ENCODE measurements around the gene TGFB3.
A peak's percentile ranks its signal among the peaks of the same experiment; 100 is the strongest.
"Not testable (repeated sequence)": the region's sequence is repeated elsewhere in the genome, so short reads cannot be mapped to it uniquely, and the experiment has no call there.

Gene TGFB3

DNA sequence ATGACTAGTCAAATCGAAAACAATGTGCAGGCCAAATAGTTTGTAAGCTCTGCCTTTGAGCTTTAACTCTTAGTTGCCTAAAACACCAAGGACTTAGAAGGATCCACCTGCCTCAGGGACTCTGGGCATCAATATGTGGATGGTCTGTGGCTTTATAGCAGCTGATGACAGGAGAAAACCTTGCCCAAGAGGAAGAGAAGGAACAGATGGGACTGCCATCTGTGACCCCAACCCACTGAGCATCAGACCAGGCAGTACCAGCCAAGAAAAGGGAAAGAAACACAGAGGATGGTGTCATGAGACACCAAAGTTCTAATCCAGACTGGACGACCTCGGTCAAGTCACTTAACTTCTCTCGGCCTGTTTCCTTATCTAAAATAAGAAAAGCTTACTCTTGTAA lies 12.7 kb downstream of the TGFB3 start:
- in situ Hi-C loops (cut with MboI; ENCODE audit: low pct_unique_long_range_greater_than_20kb, low sequenced_read_pairs), result loop anchor here (25.0 kb wide), 1 partner anchor 257 kb away; no protein-coding TSS in a partner anchor
- DNase-seq, result no peak

- DNase-seq, result no peak
- in situ Hi-C loops (cut with MboI; ENCODE audit: low pct_unique_long_range_greater_than_20kb, low sequenced_read_pairs), result loop anchor here (25.0 kb wide), 1 partner anchor 256 kb away; no protein-coding TSS in a partner anchor
Observed at GRCh38 chr14:75968456-75968855, 13.3 kb downstream of the TGFB3 start.

- no peak for DNase-seq
- in situ Hi-C loops (cut with MboI; ENCODE audit: low pct_unique_long_range_greater_than_20kb, low sequenced_read_pairs), result loop anchor here (25.0 kb wide), 1 partner anchor 256 kb away; no protein-coding TSS in a partner anchor
Observed at GRCh38 chr14:75967866-75968265, 13.9 kb downstream of the TGFB3 start.

GRCh38 chr14:75961662-75962061 lies 20.1 kb downstream of the TGFB3 start:
- in situ Hi-C loops (cut with MboI; ENCODE audit: low pct_unique_long_range_greater_than_20kb, low sequenced_read_pairs), result loop anchor here (25.0 kb wide), 1 partner anchor 249 kb away; no protein-coding TSS in a partner anchor
- DNase-seq, result no peak

- in situ Hi-C loops (cut with MboI; ENCODE audit: low pct_unique_long_range_greater_than_20kb, low sequenced_read_pairs), result loop anchor here (25.0 kb wide), 1 partner anchor 248 kb away; no protein-coding TSS in a partner anchor
- DNase-seq, result no peak
Observed at GRCh38 chr14:75960231-75960630, 21.6 kb downstream of the TGFB3 start.

- no peak for DNase-seq
- in situ Hi-C loops (cut with MboI; ENCODE audit: low pct_unique_long_range_greater_than_20kb, low sequenced_read_pairs), result loop anchor here (25.0 kb wide), 1 partner anchor 247 kb away; no protein-coding TSS in a partner anchor
Observed at GRCh38 chr14:75959031-75959430, 22.8 kb downstream of the TGFB3 start.

GRCh38 chr14:75952489-75952888 lies 29.3 kb downstream of the TGFB3 start:
- no peak for DNase-seq
- in situ Hi-C loops (cut with MboI; ENCODE audit: low pct_unique_long_range_greater_than_20kb, low sequenced_read_pairs), result loop anchor here (25.0 kb wide), 1 partner anchor 240 kb away; no protein-coding TSS in a partner anchor

DNA sequence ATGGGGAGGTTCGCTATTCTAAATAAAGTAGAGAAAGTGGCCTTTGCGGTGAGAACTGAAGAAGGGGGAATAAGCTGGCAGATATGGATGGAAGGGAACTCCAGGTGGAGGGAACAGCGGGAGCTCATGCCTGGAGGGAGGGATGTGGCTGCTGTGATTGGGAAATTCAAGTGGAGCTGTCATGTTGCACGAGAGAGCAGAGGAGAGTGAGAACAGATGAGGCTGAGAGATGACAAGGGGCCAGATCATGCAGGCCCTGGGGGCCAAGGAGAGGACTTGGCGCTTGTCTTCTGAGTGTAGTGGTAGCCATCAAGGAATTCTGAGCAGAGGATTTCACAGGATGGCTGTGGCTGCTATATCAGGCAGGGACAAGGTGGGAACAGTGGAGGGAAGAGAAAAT lies 35.0 kb downstream of the TGFB3 start:
- no peak for DNase-seq
- in situ Hi-C loops (cut with MboI; ENCODE audit: low pct_unique_long_range_greater_than_20kb, low sequenced_read_pairs), result no loop called here

DNA sequence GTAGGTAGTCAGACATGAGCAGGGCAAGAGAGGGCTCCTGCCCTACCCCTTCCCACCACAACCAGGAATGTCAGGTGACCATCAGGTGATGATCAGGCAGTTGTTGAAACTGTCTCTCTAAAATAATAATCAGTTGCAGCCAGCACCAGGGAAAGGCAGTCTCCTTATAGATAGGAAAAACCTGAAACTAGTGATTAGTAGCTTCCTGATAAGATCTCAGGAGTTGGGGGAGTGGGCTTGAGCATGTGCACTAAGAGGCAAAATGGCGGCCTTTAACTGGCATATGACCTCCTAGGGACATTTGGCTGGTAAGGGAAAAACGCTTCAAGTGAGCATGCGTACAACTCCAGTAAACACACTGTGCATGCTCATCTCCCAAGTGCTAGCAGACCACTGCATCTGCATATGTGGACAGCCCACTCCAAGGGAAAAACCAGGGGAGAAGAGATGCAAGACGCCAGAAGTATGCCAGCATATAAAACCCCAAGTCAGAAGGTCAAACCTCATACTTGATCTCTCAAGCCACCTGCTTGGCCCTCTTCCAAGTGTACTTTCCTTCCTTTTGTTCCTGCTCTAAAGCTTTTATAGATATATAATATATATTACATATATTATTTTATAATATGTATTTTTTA lies 37.1 kb downstream of the TGFB3 start:
- no peak for DNase-seq
- in situ Hi-C loops (cut with MboI; ENCODE audit: low pct_unique_long_range_greater_than_20kb, low sequenced_read_pairs), result no loop called here

DNA sequence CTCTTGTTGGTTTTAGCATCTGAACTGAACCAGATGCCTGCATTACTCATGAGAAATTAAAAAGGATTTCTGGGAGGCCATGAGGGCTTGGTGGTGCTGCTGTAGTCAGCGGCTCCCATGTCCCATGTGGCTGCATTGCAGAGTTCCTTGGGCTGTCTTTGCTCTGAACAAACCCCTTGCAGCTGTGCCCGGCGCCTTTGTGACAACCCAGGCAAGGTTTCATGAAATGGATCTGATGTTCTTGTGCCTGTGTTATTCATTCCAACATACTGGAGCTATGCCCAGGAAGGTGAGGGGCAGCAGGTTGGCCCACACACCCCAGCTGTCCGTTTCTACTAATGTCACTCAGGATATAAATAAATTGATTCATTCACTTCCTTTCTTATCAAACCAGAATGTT lies 40.8 kb downstream of the TGFB3 start:
- in situ Hi-C loops (cut with MboI; ENCODE audit: low pct_unique_long_range_greater_than_20kb, low sequenced_read_pairs), result no loop called here
- no peak for DNase-seq

- in situ Hi-C loops (cut with MboI; ENCODE audit: low pct_unique_long_range_greater_than_20kb, low sequenced_read_pairs), result no loop called here
- no peak for DNase-seq
Observed at GRCh38 chr14:75939200-75939599, 42.6 kb downstream of the TGFB3 start.

DNA sequence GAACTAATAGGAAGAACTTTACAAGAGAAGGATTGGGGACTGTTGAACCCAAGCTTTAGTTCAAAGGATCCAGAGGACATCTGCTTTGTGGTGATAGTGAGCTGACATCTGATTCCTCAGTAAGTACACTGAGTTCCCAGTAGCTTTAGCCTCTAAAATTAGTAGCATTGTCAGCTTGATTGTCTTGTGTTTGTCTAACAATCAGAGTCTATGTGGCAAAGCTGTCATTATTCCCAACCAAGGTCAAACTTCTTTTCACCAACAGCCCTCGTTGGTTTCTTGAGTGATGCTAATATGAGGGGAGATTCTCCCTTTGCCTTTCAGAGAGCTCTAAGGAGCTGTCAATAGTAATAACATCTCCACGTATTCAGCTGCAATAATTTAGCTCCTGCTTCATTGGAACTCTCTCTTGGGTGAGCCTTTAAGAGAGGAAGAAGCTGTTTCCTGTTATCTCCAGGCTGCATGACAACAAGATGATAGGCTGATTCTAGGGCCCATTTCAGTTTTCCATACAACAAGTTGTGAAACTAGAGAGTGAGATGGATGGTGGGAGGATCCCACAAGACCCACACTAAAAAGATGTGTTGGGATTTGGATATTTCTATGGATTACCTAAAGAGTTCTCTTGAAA lies 46.7 kb downstream of the TGFB3 start:
- DNase-seq, result peak; percentile 28
- in situ Hi-C loops (cut with MboI; ENCODE audit: low pct_unique_long_range_greater_than_20kb, low sequenced_read_pairs), result no loop called here

- in situ Hi-C loops (cut with MboI; ENCODE audit: low pct_unique_long_range_greater_than_20kb, low sequenced_read_pairs), result no loop called here
- no peak for DNase-seq
Observed at GRCh38 chr14:75933712-75934296, 48.0 kb downstream of the TGFB3 start.

DNA sequence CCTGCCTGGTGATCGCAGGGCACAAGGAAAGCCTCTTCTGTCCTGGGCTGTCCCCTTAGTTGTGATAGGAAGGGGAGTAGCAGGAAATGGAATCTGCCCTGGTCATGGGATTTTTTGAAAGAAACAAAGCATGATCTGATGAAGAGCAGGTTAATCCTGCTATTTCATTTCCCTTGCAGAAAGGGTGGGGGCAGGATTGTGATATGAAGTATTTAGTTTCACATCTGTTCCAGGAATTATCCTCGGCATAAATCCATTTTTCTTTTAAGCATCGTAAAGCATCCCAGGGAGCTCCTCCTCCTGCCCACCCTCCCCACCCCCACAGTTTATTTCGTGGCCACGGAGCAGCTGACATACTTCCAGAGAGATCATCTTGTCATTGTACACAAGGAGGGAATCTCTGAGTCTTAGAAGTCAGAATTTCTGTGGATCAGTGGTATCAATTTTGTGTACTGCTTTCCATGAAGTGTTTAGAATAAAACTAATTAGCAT lies 53.1 kb downstream of the TGFB3 start:
- in situ Hi-C loops (cut with MboI; ENCODE audit: low pct_unique_long_range_greater_than_20kb, low sequenced_read_pairs), result no loop called here

GRCh38 chr14:75927564-75928087 lies 54.2 kb downstream of the TGFB3 start:
- in situ Hi-C loops (cut with MboI; ENCODE audit: low pct_unique_long_range_greater_than_20kb, low sequenced_read_pairs), result no loop called here
- no peak for DNase-seq

More for the DNA sequence above, 53.1 kb downstream of the TGFB3 start:
- no peak for DNase-seq

DNA sequence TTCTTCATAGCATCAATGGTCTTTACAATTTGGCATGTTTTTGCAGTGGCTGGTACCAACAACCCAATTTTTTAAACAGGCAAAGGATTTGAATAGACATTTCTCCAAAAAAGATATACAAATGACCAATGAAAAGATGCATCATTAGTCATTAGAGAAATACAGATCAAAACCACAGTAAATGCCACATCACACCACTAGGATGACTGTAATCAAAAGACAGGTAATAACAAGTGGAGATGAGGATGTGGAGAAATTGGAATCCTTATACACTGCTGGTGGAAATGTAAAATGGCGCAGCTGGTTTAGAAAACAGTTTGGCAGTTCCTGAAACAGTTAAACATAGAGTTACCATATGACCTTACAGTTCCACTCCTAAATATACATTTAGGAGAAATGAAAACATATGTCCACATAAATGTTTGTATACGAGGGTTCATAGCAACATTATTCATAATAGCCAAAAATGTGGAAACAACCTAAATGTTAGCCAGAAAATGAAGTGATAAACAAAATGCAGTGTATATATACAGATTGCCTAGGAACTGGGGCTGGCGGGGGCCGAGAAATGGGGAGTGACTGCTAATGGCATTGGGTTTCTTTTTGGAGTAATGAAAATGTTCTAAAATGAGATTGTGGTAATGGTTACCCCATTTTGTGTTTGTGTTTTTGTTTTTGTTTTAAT lies 55.2 kb downstream of the TGFB3 start:
- in situ Hi-C loops (cut with MboI; ENCODE audit: low pct_unique_long_range_greater_than_20kb, low sequenced_read_pairs), result no loop called here
- no peak for DNase-seq

DNA sequence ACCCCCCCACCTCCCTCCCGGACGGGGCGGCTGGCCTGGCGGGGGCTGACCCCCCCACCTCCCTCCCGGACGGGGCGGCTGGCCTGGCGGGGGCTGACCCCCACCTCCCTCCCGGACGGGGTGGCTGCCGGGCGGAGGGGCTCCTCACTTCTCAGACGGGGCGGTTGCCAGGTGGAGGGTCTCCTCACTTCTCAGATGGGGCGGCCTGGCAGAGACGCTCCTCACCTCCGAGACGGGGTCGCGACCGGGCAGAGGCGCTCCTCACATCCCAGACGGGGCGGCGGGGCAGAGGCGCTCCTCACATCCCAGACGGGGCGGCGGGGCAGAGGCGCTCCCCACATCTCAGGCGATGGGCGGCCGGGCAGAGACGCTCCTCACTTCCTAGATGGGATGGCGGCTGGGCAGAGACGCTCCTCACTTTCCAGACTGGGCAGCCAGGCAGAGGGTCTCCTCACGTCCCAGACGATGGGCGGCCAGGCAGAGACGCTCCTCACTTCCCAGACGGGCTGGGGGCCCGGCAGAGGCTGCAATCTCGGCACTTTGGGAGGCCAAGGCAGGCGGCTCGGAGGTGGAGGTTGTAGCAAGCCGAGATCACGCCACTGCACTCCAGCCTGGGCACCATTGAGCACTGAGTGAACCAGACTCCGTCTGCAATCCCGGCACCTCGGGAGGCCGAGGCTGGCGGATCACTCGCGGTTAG lies 56.5 kb downstream of the TGFB3 start:
- in situ Hi-C loops (cut with MboI; ENCODE audit: low pct_unique_long_range_greater_than_20kb, low sequenced_read_pairs), result not testable (repeated sequence)

DNA sequence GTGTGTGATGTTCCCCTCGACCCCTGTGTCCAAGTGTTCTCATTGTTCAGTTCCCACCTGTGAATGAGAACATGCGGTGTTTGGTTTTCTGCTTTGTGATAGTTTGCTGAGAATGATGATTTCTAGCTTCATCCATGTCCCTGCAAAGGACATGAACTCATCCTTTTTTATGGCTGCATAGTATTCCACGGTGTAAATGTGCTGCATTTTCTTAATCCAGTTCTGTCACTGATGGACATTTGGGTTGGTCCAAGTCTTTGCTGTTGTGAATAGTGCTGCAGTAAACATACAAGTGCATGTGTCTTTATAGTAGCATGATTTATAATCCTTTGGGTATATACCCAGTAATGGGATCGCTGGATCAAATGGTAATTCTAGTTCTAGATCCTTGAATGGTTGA lies 61.4 kb downstream of the TGFB3 start:
- DNase-seq; in situ Hi-C loops (cut with MboI; ENCODE audit: low pct_unique_long_range_greater_than_20kb, low sequenced_read_pairs): not testable (repeated sequence)

More for the DNA sequence above, 56.5 kb downstream of the TGFB3 start:
- DNase-seq, result not testable (repeated sequence)

DNA sequence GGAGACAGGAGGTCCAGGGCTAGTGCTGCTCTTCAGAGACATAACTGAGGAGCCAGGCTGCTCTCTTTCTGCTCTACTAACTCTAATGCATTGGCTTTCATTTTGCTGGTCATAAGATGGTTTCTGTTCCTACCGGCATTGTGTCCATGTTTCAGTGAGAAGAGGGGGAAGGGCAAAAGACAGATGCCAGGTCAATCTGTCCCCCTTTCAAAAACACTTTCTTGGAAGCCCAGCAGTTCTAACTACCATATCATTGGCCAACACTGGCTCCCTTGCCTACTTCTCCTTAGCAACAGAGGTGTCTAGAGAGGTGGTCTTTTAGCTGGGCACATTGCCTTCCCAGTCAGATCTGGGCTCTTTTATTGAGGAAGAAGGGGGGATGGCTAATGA lies 63.9 kb downstream of the TGFB3 start:
- in situ Hi-C loops (cut with MboI; ENCODE audit: low pct_unique_long_range_greater_than_20kb, low sequenced_read_pairs), result no loop called here

More for the DNA sequence above, 63.9 kb downstream of the TGFB3 start:
- DNase-seq, result no peak

All from KBM-7 (cell line).